ENCODE data around the gene SLC6A13.
"Not testable (repeated sequence)": the region's sequence is repeated elsewhere in the genome, so short reads cannot be mapped to it uniquely, and the experiment has no call there.

Gene SLC6A13

GRCh38 chr12:262817-263216 lies at the start of gene SLC6A13:
Gene SLC6A13 (minus strand): TSS chr12:262836. CDS start chr12:260052, 2,784 bp downstream.
- no peak for DNase-seq (ENCODE audit: low read depth)

DNA sequence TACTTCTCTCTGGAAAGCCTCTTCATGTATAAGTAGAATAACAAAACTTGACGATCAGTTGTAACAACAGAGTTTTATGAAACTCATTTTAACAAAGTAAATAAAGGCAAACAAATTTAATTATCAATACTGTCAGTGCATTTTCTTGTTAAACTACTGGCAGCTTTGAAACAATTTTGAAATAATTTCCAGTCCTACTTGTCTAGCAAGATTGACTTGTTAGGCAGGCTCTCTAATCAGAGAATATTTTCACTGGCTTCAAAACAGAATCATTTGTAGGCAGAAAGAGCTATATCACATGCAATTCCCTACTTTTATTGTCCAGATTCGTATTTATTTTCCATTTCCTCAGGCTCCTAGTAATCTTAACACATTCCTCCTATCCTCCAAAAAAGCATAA lies 45.9 kb upstream of the SLC6A13 start:
- no peak for DNase-seq (ENCODE audit: low read depth)

DNA sequence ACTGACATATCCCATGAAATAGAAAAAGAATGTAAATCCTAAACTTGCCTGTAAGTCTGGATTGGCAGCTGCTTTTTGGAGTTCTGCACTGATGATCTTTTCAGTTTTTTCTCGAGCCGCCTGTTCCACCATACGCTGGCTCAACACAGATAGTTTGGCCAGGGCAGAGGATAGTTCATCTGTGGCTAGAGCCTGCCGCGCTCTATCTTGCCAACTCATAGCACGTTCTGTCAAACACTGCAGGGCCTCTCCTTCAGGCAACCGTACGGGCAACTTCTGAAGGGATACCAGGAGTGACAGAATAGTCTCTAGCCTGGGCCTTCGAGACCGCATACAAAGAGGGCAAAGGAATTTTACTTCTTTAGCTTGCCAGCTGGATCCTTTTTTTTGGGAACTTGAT lies 44.8 kb upstream of the SLC6A13 start:
- no peak for DNase-seq (ENCODE audit: low read depth)

DNA sequence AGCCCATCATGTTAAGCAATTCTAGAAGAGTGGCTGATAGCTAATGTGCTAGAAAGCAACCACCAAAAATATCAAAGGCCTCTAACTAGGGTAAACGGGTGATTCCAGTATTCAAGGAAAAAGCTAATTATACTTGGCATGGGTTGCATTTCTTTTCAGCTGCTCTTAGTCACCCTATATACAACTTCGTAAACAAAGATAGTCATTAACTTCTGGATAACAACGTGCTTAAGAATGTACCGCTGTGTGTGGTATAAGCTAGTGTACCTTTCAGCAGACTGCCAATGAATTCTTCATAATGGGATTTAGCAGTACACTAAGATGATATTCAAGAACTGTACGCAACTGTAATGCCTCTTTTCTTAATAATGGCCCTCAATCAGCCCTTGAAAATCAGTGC lies 42.2 kb upstream of the SLC6A13 start:
- no peak for DNase-seq (ENCODE audit: low read depth)

DNA sequence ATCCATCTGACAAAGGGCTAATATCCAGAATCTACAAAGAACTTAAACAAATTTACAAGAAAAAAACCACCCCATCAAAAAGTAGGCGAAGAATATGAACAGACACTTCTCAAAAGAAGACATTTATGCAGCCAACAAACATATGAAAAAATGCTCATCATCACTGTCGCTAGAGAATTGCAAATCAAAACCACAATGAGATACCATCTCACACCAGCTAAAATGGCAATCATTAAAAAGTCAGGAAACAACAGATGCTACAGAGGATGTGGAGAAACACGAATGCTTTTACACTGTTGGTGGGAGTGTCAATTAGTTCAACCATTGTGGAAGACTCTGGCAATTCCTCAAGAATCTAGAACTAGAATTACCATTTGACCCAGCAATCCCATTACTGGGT lies 40.1 kb upstream of the SLC6A13 start:
- DNase-seq (ENCODE audit: low read depth), result not testable (repeated sequence)

- DNase-seq (ENCODE audit: low read depth), result not testable (repeated sequence)
Observed at GRCh38 chr12:300166-300565, 37.5 kb upstream of the SLC6A13 start.

GRCh38 chr12:299511-299910 lies 36.9 kb upstream of the SLC6A13 start:
- not testable (repeated sequence) for DNase-seq (ENCODE audit: low read depth)

DNA sequence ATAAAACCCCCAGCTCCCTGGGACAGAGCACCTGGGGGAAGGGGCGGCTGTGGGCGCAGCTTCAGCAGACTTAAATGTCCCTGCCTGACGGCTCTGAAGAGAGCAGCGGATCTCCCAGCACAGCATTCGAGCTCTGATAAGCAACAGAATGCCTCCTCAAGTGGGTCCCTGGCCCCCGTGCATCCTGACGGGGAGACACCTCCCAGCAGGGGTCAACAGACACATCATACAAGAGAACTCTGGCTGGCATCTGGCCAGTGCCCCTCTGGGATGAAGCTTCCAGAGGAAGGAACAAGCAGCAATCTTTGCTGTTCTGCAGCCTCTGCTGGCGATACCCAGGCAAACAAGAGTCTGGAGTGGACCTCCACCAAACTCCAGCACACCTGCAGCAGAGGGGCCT lies 35.4 kb upstream of the SLC6A13 start:
- not testable (repeated sequence) for DNase-seq (ENCODE audit: low read depth)

DNA sequence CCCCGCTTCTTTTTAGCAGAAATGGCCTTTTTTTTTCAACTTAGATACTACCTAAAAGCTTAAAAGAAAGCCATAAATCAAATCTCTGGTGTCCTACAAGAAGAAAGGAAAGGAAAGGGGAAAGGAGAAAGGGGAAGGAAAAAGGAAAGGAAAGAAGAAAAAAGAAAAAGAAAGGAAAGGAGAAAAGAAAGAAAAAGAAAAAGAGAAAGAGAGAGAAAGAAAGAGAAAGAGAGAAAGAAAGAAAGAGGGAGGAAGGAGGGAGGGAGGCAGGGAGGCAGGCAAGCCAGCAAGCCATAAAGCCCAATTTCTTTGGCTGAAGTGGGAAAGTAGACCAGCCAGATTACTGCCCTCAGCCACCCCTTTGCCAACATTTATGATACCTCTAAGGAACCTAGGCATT lies 32.5 kb upstream of the SLC6A13 start:
- no peak for DNase-seq (ENCODE audit: low read depth)

GRCh38 chr12:293199-293598 lies 30.6 kb upstream of the SLC6A13 start:
- no peak for DNase-seq (ENCODE audit: low read depth)

DNA sequence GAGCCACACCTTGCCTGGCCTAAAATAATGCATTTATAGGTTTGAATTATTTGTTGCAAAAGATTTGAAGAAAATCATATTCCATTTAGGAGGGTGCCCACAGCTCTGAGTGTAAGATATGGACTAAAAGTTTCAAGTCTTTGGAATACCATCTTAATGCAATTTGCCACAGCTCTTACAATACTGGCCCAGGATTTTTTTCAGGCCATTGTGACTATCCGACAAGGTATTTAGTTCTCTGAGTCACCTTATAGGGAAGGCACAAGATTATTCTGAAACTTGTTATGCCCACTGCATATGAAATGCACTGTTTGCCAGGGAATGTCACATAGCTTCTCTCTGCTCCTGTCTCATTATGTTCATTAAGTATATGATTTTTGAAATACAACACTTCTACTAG lies 29.6 kb upstream of the SLC6A13 start:
- DNase-seq (ENCODE audit: low read depth), result no peak

GRCh38 chr12:291153-291723 lies 28.6 kb upstream of the SLC6A13 start:
- DNase-seq (ENCODE audit: low read depth), result no peak

GRCh38 chr12:288687-289086 lies 26.1 kb upstream of the SLC6A13 start:
- no peak for DNase-seq (ENCODE audit: low read depth)

- no peak for DNase-seq (ENCODE audit: low read depth)
Observed at GRCh38 chr12:286531-287300, 24.1 kb upstream of the SLC6A13 start.

DNA sequence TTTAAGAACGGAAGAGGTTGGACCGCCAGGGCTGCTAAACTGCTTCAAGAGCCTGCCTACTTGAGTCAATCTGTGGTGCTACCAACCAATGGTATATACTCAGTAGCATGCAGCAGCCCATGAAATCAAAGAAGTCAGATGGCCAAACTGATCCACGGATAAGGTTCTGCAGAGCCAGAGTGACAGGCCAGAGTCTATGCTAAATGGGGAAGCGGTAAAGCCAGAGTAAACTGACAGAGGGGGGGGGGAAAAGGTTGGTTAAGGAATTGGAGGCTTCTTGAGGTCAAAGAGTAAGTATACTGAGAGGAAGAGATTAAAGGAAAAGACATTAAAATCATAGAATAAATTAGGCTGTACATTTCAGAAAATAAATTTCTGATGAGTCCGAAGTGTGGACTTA lies 15.4 kb upstream of the SLC6A13 start:
- DNase-seq (ENCODE audit: low read depth), result no peak

DNA sequence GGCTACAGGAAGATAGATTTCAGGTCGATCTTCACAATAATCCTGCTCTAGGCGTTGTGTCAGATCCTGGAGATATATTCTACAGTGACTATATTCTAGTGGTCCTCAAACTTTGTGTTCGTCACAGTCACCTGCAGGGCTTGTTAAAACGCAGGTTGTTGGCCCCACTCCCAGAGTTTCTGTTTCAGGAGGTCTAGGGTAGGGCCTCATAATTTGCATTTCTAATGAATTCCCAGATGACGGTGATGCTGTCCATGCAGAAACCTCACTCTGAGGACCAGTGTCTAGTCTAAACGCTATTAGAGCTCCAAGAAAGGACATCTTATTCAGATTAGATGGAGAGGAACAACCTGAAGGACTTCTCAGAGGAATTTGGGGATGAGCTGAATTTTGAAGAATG lies 13.2 kb upstream of the SLC6A13 start:
- DNase-seq (ENCODE audit: low read depth), result no peak

DNA sequence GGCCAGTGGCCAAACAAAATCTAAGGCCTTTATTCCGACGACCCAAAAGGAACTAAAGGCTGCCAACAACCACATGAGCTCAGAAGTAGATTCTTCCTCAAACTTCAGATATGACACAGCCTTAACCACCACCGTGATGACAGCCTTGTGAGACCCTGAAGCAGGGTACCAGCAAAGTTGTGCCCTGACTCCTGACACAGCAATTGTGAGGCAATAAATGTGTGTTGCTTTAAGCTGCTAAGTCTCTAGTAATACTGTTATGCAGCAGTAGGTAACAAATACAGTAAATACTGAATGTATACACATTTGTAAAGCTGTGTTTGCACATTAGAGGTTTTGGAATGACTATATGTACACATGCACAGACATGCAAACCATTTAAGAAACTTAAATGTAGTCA lies 10.7 kb upstream of the SLC6A13 start:
- DNase-seq (ENCODE audit: low read depth), result no peak

GRCh38 chr12:272942-273341 lies 10.3 kb upstream of the SLC6A13 start:
- DNase-seq (ENCODE audit: low read depth), result no peak

- DNase-seq (ENCODE audit: low read depth), result no peak
Observed at GRCh38 chr12:271161-271560, 8.5 kb upstream of the SLC6A13 start.

GRCh38 chr12:269191-269590 lies 6.6 kb upstream of the SLC6A13 start:
- no peak for DNase-seq (ENCODE audit: low read depth)

GRCh38 chr12:268483-268840 lies 5.8 kb upstream of the SLC6A13 start:
- DNase-seq (ENCODE audit: low read depth), result no peak

DNA sequence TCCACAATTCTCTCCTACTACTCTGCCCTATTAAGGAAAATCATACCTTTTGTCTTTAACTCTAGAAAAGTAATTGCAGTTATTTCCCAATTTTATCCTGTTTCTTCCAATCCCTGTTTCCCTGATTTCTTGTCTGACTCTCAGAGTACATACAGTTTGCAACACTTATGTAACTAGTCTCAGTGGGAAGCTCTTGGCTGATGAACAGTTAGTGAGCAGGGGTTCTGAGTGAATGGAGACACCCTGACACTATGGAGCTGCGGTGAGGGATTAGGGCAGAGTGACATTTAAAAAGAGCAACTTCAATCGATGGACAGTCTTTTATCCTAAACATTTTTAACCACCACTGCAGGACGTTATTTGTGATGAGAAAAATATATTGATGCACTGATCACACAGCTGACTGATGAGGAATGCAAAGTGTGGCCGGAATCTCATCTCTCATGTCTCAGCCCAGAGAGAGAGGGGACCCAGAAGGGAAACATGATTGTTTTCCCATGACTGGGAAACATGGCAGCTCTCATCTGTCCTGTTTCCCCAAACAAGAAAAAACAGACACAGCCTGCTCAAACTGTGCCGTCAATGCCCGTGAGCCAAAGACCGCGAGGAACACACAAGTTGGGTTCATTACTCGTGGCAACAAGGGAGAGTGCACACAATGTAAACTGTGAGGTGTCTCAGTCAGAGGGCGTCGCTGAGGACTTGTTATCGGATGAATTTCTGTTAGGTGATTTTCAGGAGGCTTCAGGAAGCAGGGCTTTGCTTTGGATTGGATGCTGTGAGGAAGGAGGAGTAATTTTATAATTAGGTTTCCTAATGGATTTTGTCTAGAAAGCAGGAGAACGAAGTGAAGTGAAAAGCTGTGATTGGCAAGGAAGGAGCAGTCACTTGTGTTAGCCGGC lies 5.2 kb upstream of the SLC6A13 start:
- DNase-seq (ENCODE audit: low read depth), result no peak

DNA sequence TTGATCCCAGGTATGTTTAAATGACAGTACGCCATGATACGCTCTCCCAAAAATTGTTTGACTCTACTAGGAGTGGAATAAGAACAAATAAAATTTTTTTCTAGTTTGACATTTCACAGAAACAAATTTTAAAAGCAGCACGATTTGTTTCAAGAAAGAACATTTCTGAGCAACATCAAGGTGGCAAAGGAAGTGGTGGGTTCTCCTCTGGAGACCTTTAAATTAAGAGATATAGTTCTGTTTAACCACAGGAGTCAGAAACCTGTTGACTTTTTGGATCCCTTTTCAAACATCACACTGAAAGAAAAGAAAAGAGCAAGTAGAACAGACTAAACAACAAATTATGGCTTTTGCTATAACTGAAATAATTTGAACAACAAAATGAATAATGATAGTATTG lies 2.5 kb upstream of the SLC6A13 start:
- no peak for DNase-seq (ENCODE audit: low read depth)
